ENCODE measurements around the gene RNF213. TPM values are rescaled to one million over a fixed set of nuclear protein-coding genes. Genes with fewer than 3 reads are reported as not detected.

RNF213 gene
- total RNA-seq, 3 donors from 2014 or later, result 135 to 143 (median 136) TPM

DNA sequence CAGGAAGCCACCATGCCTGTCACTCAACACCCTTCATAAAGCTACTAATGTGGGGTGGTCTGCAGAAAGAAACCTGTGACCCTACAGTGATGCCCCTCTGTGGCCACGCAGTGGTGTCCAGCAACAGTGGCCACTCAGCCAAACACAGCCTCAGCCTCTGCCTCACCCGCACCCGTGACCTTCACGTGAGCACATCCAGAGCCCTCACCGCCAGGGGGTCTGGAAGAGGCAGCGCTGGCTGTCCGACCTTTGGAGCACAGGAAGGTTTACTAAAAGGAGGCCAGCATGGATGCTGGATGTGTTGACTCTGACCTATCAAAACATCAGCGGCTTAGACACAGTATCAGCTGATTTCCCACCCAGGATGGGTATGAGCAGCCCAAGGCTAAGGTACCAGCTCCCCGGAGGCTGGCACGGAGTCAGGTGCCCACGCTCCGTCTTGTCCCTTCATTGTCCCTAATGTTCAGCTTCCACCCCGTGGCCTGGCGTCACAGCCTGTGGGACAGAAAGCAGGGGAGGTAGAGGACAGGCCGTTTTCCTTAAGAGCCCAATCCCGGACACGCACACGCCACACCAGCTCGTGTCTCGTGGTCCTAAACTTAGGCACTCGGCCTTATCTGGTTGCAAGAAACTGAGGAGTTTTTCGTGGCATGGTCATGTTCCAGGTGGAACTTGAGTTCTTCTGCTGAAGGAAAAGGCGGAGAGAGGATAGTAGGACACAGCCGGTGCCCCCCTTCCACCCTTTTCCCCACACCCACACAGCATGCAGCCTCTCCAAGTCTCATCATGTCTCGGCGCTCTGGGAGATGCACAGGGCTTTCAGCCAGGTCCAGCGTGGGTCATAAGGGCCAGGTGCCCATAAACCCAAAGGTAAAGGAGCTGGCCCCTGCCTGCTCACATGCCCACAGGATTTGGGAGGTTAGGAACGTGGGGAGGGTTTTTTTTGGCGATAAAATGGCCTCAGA, 104.6 kb downstream of the RNF213 start:
- H3K4me1 ChIP-seq (ENCODE audit: low read depth), result no peaks in the 10 kb centered on the region
- no peaks in the 10 kb centered on the region for H3K9me3 ChIP-seq
- TF ChIP-seq, protein P1, sequence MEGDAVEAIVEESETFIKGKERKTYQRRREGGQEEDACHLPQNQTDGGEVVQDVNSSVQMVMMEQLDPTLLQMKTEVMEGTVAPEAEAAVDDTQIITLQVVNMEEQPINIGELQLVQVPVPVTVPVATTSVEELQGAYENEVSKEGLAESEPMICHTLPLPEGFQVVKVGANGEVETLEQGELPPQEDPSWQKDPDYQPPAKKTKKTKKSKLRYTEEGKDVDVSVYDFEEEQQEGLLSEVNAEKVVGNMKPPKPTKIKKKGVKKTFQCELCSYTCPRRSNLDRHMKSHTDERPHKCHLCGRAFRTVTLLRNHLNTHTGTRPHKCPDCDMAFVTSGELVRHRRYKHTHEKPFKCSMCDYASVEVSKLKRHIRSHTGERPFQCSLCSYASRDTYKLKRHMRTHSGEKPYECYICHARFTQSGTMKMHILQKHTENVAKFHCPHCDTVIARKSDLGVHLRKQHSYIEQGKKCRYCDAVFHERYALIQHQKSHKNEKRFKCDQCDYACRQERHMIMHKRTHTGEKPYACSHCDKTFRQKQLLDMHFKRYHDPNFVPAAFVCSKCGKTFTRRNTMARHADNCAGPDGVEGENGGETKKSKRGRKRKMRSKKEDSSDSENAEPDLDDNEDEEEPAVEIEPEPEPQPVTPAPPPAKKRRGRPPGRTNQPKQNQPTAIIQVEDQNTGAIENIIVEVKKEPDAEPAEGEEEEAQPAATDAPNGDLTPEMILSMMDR (IDR thresholded peaks at IDR 0.05), result no peak
- intact Hi-C loops (cut with DNase I, micrococcal nuclease), result no loop called here
- DNase-seq, result no peak
- H3K4me3 ChIP-seq, result no peak overlapping the region
- ATAC-seq, result no peak
- peaks cover 33% of the 10 kb centered on the region for H3K36me3 ChIP-seq (ENCODE audit: low read depth)

DNA sequence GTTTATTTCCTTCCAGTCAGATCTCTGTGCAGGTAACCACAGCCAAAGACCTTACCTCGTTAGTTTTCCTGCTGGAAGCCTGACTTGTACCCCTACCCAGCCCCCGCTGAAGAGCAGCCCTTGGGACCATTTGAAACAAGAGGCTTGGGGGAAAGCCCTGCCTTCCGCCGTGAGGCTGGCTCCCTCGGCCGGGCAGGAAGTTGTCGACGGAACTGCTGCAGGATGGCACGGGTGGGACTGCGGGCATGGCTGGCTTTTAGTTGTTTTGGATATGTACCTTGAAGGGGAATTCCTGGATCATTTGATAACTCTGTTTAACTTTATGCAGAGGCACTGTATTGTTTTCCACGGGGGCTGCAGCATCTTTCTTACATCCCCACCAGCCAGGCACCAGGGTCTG, 105.3 kb downstream of the RNF213 start:
- no peak overlapping the region for H3K4me3 ChIP-seq
- intact Hi-C loops (cut with DNase I, micrococcal nuclease), result no loop called here
- ATAC-seq, result no peak

DNA sequence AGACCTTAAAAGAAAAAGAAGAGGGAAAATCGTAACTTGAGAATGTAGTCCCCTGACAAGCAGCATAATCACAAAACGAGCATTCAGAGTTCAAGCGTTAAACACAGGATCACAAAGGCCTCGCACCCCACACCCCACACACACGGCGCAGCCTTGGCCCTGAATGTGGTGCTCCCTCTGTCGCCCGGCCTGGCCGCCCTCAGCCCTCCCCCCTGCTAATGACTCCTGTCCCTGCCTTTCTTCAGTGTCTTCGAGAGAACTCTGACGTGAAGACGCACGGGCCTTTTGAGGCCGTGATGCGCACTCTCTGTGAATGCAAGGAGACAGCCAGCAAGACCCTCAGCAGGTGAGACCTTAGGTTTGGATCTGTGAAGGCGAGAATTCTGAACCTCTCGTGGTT, 106.9 kb downstream of the RNF213 start:
- Histone ChIP-seq H3K9me3 (no peaks in the 10 kb centered on the region), H3K4me1 (ENCODE audit: low read depth) (no peaks in the 10 kb centered on the region), H3K4me3 (no peak overlapping the region), H3K36me3 (ENCODE audit: low read depth) (peaks cover 28% of the 10 kb centered on the region)
- intact Hi-C loops (cut with DNase I, micrococcal nuclease), result no loop called here
- TF ChIP-seq, protein P1 (IDR thresholded peaks at IDR 0.05), result no peak
- ATAC-seq (no peak), DNase-seq (no peak)

More for the DNA sequence above, 105.3 kb downstream of the RNF213 start:
- DNase-seq, result no peak
- TF ChIP-seq, protein P1 (IDR thresholded peaks at IDR 0.05), result no peak
- Histone ChIP-seq H3K4me1 (ENCODE audit: low read depth) (no peaks in the 10 kb centered on the region), H3K36me3 (ENCODE audit: low read depth) (peaks cover 31% of the 10 kb centered on the region), H3K9me3 (no peaks in the 10 kb centered on the region)

DNA sequence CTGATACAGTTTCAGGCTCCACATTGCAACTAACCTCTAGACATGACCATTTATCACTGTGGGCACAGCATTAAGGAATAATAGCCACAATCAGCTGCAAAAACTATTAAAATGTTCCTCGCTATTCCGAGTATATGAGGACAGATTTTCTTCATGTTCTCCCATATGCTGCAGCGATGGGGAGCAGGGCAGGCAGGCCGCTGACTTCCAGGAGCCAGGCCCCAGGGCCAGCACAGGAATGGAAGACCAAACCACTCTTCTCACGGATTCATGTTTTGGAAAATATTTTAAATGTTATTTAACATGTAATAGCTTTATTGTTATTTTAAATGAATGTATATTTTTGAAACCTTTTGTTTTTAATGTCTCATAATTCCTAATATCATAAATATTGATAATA, 110.5 kb downstream of the RNF213 start:
- intact Hi-C loops (cut with DNase I, micrococcal nuclease), result no loop called here
- H3K36me3 ChIP-seq (ENCODE audit: low read depth), result peaks cover 25% of the 10 kb centered on the region
- DNase-seq (no peak), ATAC-seq (no peak)
- TF ChIP-seq, protein P1 (IDR thresholded peaks at IDR 0.05), result no peak
- H3K4me1 ChIP-seq (ENCODE audit: low read depth), result no peaks in the 10 kb centered on the region
- no peaks in the 10 kb centered on the region for H3K9me3 ChIP-seq
- no peak overlapping the region for H3K4me3 ChIP-seq

DNA sequence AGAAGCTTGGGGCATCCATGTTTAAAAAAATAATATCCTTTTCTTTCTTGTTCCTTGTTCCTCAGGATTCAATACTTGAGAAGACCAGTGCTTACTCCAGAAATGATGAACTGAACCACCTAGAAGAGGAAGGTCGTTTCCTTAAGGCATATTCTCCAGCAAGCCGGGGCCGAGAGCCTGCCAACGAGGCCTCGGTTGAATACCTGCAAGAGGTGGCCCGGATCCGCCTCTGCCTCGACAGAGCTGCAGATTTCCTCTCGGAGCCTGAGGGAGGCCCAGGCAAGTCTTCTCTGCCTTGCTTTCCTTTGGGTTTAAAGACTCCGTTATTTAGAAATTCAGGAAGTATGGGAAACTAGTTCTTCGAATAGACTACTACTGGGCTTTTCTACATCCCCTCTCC, 111.8 kb downstream of the RNF213 start:
- no peak for ATAC-seq
- Histone ChIP-seq H3K36me3 (ENCODE audit: low read depth) (peaks cover 36% of the 10 kb centered on the region), H3K4me1 (ENCODE audit: low read depth) (no peaks in the 10 kb centered on the region), H3K4me3 (no peak overlapping the region), H3K9me3 (no peaks in the 10 kb centered on the region)
- DNase-seq, result no peak
- TF ChIP-seq, protein P1 (IDR thresholded peaks at IDR 0.05), result no peak
- intact Hi-C loops (cut with DNase I, micrococcal nuclease), result no loop called here
